ENCODE data around the gene RAMACL.

RAMACL gene

GRCh38 chr6:166573511-166574216 is 12.8 kb downstream of the RAMACL start:
- DNase-seq, result no peak

- DNase-seq, result no peak
Measured at GRCh38 chr6:166572370-166573261, 13.9 kb downstream of the RAMACL start.

- no peak for DNase-seq
Measured at GRCh38 chr6:166570929-166571713, 15.4 kb downstream of the RAMACL start.

GRCh38 chr6:166569206-166569605 is 17.3 kb downstream of the RAMACL start:
- no peak for DNase-seq

- no peak for DNase-seq
Measured at GRCh38 chr6:166567813-166568212, 18.7 kb downstream of the RAMACL start.

GRCh38 chr6:166567107-166567506 is 19.4 kb downstream of the RAMACL start:
- peak; percentile 27 for DNase-seq

- no peak for DNase-seq
Measured at GRCh38 chr6:166566026-166567011, 20.2 kb downstream of the RAMACL start.

- DNase-seq, result no peak
Measured at GRCh38 chr6:166565084-166565967, 21.2 kb downstream of the RAMACL start.

- DNase-seq, result no peak
Measured at GRCh38 chr6:166563805-166564204, 22.7 kb downstream of the RAMACL start.

GRCh38 chr6:166563200-166563599 is 23.3 kb downstream of the RAMACL start:
- DNase-seq, result no peak

GRCh38 chr6:166562726-166563125 is 23.8 kb downstream of the RAMACL start:
- DNase-seq, result no peak

- no peak for DNase-seq
Measured at GRCh38 chr6:166561771-166562359, 24.6 kb downstream of the RAMACL start.

- no peak for DNase-seq
Measured at GRCh38 chr6:166560222-166560621, 26.3 kb downstream of the RAMACL start.

- DNase-seq, result no peak
Measured at GRCh38 chr6:166559662-166560061, 26.8 kb downstream of the RAMACL start.

GRCh38 chr6:166559211-166559610 is 27.3 kb downstream of the RAMACL start:
- no peak for DNase-seq

GRCh38 chr6:166558156-166559005 is 28.1 kb downstream of the RAMACL start:
- DNase-seq, result no peak

- peak; percentile 13 for DNase-seq
Measured at GRCh38 chr6:166556863-166557322, 29.6 kb downstream of the RAMACL start.

- no peak for DNase-seq
Measured at GRCh38 chr6:166556336-166556735, 30.1 kb downstream of the RAMACL start.

- DNase-seq, result no peak
Measured at GRCh38 chr6:166555086-166555485, 31.4 kb downstream of the RAMACL start.

Measured in T1000 (cell line).